Activated CD8-positive, alpha-beta T cell treated with anti-CD3 and anti-CD28 coated beads for 36 hours (primary cell): Measurements from ENCODE around the gene PVALB. TPM values are rescaled to one million over a fixed set of nuclear protein-coding genes. Genes with fewer than 3 reads are reported as not detected.

ENCODE experiments used
- ATAC-seq: fragments of 200-7000 bp; cut with Tn5 transposase; one replicate; pipeline ENCODE4 v1.10.0; 2021; ENCODE audit warnings: mild to moderate bottlenecking, moderate library complexity
- CTCF ChIA-PET: fragments of 350-600 bp; sonication (Branson Sonifier 250); formaldehyde crosslinking; loops from one replicate; lab custom pipeline; 2021; ENCODE audit warnings: antibody characterized with exemption; lab: Charles Lee
- POLR2A ChIA-PET: fragments of 350-600 bp; sonication (Branson Sonifier 250); formaldehyde crosslinking; loops from one replicate; lab custom pipeline; 2021; ENCODE audit warnings: antibody characterized with exemption; lab: Charles Lee
- DNase-seq: peaks from one replicate; pipeline ENCODE4 v3.0.0-alpha.2; 2020
- H3K27ac Mint-ChIP-seq: one replicate; pipeline ENCODE4 v1.8.0; 2021; ENCODE audit warnings: mild to moderate bottlenecking, mixed read lengths
- H3K27me3 Mint-ChIP-seq: one replicate; pipeline ENCODE4 v1.8.0; 2021; ENCODE audit warnings: mixed read lengths
- H3K36me3 Mint-ChIP-seq: one replicate; pipeline ENCODE4 v1.8.0; 2021; ENCODE audit warnings: low read depth, mixed read lengths
- H3K4me1 Mint-ChIP-seq: one replicate; pipeline ENCODE4 v1.8.0; 2021; ENCODE audit warnings: low read depth, mixed read lengths
- H3K4me3 Mint-ChIP-seq: one replicate; pipeline ENCODE4 v1.8.0; 2021; ENCODE audit warnings: mild to moderate bottlenecking, moderate library complexity, mixed read lengths
- H3K9me3 Mint-ChIP-seq: one replicate; pipeline ENCODE4 v1.8.0; 2021; ENCODE audit warnings: mixed read lengths
- CTCF ChIP-seq: fragments of 200-600 bp; IDR thresholded peaks from one replicate; pipeline ENCODE4 v1.8.0; 2022; ENCODE audit warnings: antibody characterized with exemption, mild to moderate bottlenecking
- intact Hi-C: fragments of 100-400 bp; cut with micrococcal nuclease; formaldehyde crosslinking; loops from one replicate; pipeline ENCODE4 v1.10.0; 2022
- total RNA-seq, 2 experiments: library from RNA; stranded (reverse); gene quantifications; one replicate each; pipeline ENCODE4 v1.2.3, GENCODE V29; 2021

Gene PVALB
- total RNA-seq, 2 experiments from 2014 or later = not detected

- Mint-ChIP-seq H3K27ac (no peak overlapping the region), H3K4me3 (no peak overlapping the region), H3K9me3 (no peaks in the 10 kb centered on the region), H3K27me3 (no peaks in the 10 kb centered on the region), H3K36me3 (peaks cover 4% of the 10 kb centered on the region), H3K4me1 (peaks cover 11% of the 10 kb centered on the region)
- DNase-seq (no peak), ATAC-seq (no peak)
- ChIA-PET POLR2A (no interaction called here), CTCF (interaction anchor here (1.0 to 1.3 kb wide), 2 partner anchors 13 to 207 kb away, joined by 3 to 7 read pairs; no protein-coding TSS in a partner anchor)
- no peak for TF ChIP-seq CTCF
- intact Hi-C loops = no loop called here
Observed at GRCh38 chr22:36770513-36771231, 46.2 kb downstream of the PVALB start.

DNA sequence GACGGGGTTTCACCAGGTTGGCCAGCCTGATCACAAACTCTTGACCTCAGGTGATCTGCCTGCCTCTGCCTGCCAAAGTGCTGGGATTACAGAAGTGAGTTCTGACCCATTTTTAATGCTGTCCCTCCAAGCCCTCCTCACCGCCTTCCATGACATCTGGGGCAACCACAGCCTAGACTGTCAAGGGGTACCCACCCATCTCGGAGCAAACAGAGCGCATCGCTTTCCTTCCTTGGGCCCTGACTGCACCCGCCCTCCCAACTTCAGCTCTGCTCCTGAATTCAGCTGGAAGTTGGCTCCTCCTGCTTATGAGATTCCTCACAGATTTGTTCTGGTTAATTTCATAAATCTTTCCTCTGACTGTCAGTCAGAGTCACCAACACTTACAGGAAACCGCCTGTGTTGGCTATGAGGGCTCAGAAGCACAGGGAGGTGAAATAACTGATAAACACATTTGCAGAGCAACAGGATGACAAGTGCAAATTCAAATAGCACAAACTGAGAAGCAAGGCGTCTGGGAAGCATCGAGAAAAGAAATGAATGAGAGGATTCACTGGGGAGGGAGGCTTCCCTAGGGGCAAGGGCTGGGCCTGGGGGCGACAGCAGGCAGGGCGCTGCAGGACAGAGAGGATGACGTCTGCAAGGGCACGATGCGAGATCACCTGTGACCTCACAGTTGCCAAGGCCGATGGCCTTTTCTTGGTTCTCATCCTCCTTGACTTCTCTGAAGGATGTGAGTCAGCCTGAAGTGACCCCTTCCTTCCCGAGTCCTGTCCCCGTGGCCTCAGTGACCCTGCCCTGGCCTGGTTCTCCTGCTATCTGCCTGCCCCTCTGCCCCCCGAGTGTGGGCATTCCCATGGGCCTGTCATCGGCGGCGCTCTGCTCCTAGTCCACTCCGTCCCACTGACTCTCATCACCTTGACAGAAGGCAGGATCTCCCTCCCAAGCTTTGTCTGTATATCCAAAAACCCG lies 47.0 kb downstream of the PVALB start:
- Mint-ChIP-seq H3K4me1 (peaks cover 5% of the 10 kb centered on the region), H3K36me3 (peaks cover 4% of the 10 kb centered on the region), H3K9me3 (no peaks in the 10 kb centered on the region), H3K27ac (no peak overlapping the region), H3K4me3 (no peak overlapping the region), H3K27me3 (no peaks in the 10 kb centered on the region)
- no peak for DNase-seq
- ChIA-PET POLR2A (no interaction called here), CTCF (interaction anchor here (1.0 to 1.7 kb wide), 3 partner anchors 12 to 208 kb away, joined by 3 to 7 read pairs (median 6); no protein-coding TSS in a partner anchor)
- no peak for TF ChIP-seq CTCF
- intact Hi-C loops = no loop called here
- ATAC-seq = no peak

DNA sequence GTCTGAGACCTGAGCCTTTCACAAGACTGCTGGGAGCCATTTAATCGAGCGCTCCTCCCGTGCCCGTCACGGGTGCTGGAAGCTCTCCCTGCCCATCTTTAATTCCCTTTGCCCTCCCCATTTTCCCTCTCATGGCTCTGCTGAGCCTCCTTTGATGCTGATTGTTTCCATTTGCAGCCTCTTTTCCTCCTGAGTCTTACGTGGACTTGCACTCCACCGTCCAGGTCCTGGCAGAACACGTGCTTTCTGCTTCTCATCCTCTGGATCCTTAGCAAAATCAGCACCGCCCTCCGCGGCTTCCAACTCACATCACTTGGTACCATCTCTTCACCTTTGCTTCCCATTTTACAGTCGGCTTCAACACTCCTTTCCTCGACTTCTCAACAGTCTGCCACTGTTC lies 48.2 kb downstream of the PVALB start:
- H3K36me3 Mint-ChIP-seq = peaks cover 4% of the 10 kb centered on the region
- H3K4me3 Mint-ChIP-seq = no peak overlapping the region
- H3K27ac Mint-ChIP-seq = no peak overlapping the region
- DNase-seq (no peak), ATAC-seq (no peak)
- intact Hi-C loops = no loop called here
- ChIA-PET CTCF (interaction anchor here (1.7 kb wide), 1 partner anchor 10 kb away, joined by 6 read pairs; no protein-coding TSS in a partner anchor), POLR2A (no interaction called here)
- H3K4me1 Mint-ChIP-seq = peaks cover 3% of the 10 kb centered on the region
- no peak for TF ChIP-seq CTCF
- H3K27me3 Mint-ChIP-seq = no peaks in the 10 kb centered on the region
- H3K9me3 Mint-ChIP-seq = no peaks in the 10 kb centered on the region

DNA sequence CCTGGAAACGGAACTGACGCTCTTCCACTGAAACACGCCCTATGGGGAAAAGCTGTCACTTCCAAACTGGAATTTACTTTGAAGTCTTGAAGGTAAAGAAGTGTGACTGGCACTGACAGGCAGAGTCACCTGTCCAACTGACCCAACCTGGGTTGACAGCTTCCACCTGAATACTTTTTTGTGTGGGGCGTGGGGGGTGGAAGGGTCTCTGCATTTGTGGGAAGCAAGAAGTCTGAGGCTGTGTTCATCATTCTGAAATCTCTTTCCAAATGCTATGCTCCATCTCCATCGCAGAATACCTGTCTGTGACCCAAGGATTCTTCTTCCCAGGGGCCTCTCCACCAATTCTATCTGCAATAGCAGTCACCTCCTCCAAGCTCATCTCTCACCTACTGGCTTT lies 48.7 kb downstream of the PVALB start:
- no peaks in the 10 kb centered on the region for H3K9me3 Mint-ChIP-seq
- peaks cover 4% of the 10 kb centered on the region for H3K36me3 Mint-ChIP-seq
- intact Hi-C loops = no loop called here
- ATAC-seq = no peak
- ChIA-PET POLR2A (interaction anchor here (0.5 kb wide), 1 partner anchor 266 kb away, joined by 4 read pairs; no protein-coding TSS in a partner anchor), CTCF (interaction anchor here (1.7 kb wide), 1 partner anchor 10 kb away, joined by 6 read pairs; no protein-coding TSS in a partner anchor)
- no peak overlapping the region for H3K27ac Mint-ChIP-seq
- peaks cover 3% of the 10 kb centered on the region for H3K4me1 Mint-ChIP-seq
- H3K4me3 Mint-ChIP-seq = no peak overlapping the region
- DNase-seq = no peak
- TF ChIP-seq CTCF = no peak
- no peaks in the 10 kb centered on the region for H3K27me3 Mint-ChIP-seq
